Limb (tissue), 2 donors: ENCODE results near the gene ABCB1.

Source experiments
- DNase-seq, 2 donors: peaks; one replicate each; pipeline ENCODE4 v3.0.0-alpha.2; 2016; ENCODE audit errors: extremely low spot score in 2 of 2

Gene ABCB1

GRCh38 chr7:87600130-87601124 is at the start of gene ABCB1:
Gene ABCB1, minus strand, starts transcription at chr7:87600884. Its CDS starts 700 bp downstream, at chr7:87600184.
- DNase-seq: peak; percentile 44 to 61

GRCh38 chr7:87648316-87648715 is 47.6 kb upstream of the ABCB1 start:
- no peak for DNase-seq

GRCh38 chr7:87645446-87645845 is 44.8 kb upstream of the ABCB1 start:
- no peak for DNase-seq

- no peak for DNase-seq
Measured at GRCh38 chr7:87635921-87636320, 35.2 kb upstream of the ABCB1 start.

GRCh38 chr7:87628780-87629569 is 28.3 kb upstream of the ABCB1 start:
- no peak for DNase-seq

GRCh38 chr7:87627634-87627994 is 26.9 kb upstream of the ABCB1 start:
- no peak for DNase-seq

- DNase-seq: no peak
Measured at GRCh38 chr7:87625101-87625500, 24.4 kb upstream of the ABCB1 start.

- no peak for DNase-seq
Measured at GRCh38 chr7:87624628-87625027, 23.9 kb upstream of the ABCB1 start.

GRCh38 chr7:87615197-87615596 is 14.5 kb upstream of the ABCB1 start:
- no peak for DNase-seq

- no peak for DNase-seq
Measured at GRCh38 chr7:87609916-87610315, 9.2 kb upstream of the ABCB1 start.

- DNase-seq: no peak
Measured at GRCh38 chr7:87608431-87608830, 7.7 kb upstream of the ABCB1 start.

- DNase-seq: no peak
Measured at GRCh38 chr7:87604264-87604663, 3.6 kb upstream of the ABCB1 start.

- no peak for DNase-seq
Measured at GRCh38 chr7:87599336-87599735, 1.3 kb downstream of the ABCB1 start.

- no peak for DNase-seq
Measured at GRCh38 chr7:87598234-87599009, 2.3 kb downstream of the ABCB1 start.

GRCh38 chr7:87596696-87597095 is 4.0 kb downstream of the ABCB1 start:
- no peak for DNase-seq

GRCh38 chr7:87596136-87596535 is 4.5 kb downstream of the ABCB1 start:
- DNase-seq: no peak

GRCh38 chr7:87592300-87592699 is 8.4 kb downstream of the ABCB1 start:
- no peak for DNase-seq

- no peak for DNase-seq
Measured at GRCh38 chr7:87591211-87591610, 9.5 kb downstream of the ABCB1 start.

GRCh38 chr7:87590578-87590977 is 10.1 kb downstream of the ABCB1 start:
- DNase-seq: no peak

GRCh38 chr7:87589631-87590030 is 11.1 kb downstream of the ABCB1 start:
- DNase-seq: no peak

- no peak for DNase-seq
Measured at GRCh38 chr7:87581723-87582122, 19.0 kb downstream of the ABCB1 start.

- DNase-seq: no peak
Measured at GRCh38 chr7:87580636-87581035, 20.0 kb downstream of the ABCB1 start.
